Right renal cortex interstitium (tissue), 3 donors: ENCODE results near the gene GPR17. TPM values are rescaled to one million over a fixed set of nuclear protein-coding genes. Genes with fewer than 3 reads are reported as not detected.

Experiments
- DNase-seq, 3 donors: peaks; one replicate each; pipeline ENCODE4 v3.0.0-alpha.2; 2013; ENCODE audit warnings: low read depth in 3 of 3, low spot score in 2 of 3
- polyA plus RNA-seq, 3 donors: library from polyadenylated mRNA; unstranded; fragments of 120-200 nt; gene quantifications; one replicate each; pipeline ENCODE4 v1.2.1, GENCODE V29; 2013; ENCODE audit not compliant: insufficient read length in 3 of 3

GPR17 gene
- polyA plus RNA-seq, 3 donors = 0.29 to 0.53 (median 0.51) TPM

GRCh38 chr2:127614246-127614645 lies 31.7 kb upstream of the GPR17 start:
- no peak for DNase-seq

GRCh38 chr2:127614731-127615130 lies 31.2 kb upstream of the GPR17 start:
- no peak for DNase-seq

GRCh38 chr2:127615511-127616166 lies 30.3 kb upstream of the GPR17 start:
- DNase-seq = no peak

- no peak for DNase-seq
Observed at GRCh38 chr2:127618551-127619202, 27.3 kb upstream of the GPR17 start.

GRCh38 chr2:127619203-127619590 lies 26.8 kb upstream of the GPR17 start:
- DNase-seq = no peak

GRCh38 chr2:127619877-127620705 lies 25.9 kb upstream of the GPR17 start:
- no peak for DNase-seq

GRCh38 chr2:127620866-127621265 lies 25.1 kb upstream of the GPR17 start:
- DNase-seq = no peak

- no peak for DNase-seq
Observed at GRCh38 chr2:127621981-127622431, 23.9 kb upstream of the GPR17 start.

GRCh38 chr2:127622561-127623387 lies 23.2 kb upstream of the GPR17 start:
- no peak for DNase-seq

GRCh38 chr2:127623388-127624319 lies 22.3 kb upstream of the GPR17 start:
- no peak for DNase-seq

GRCh38 chr2:127624320-127624755 lies 21.6 kb upstream of the GPR17 start:
- no peak for DNase-seq

GRCh38 chr2:127624756-127625571 lies 21.0 kb upstream of the GPR17 start:
- no peak for DNase-seq

- no peak for DNase-seq
Observed at GRCh38 chr2:127625572-127625951, 20.4 kb upstream of the GPR17 start.

GRCh38 chr2:127626175-127626574 lies 19.8 kb upstream of the GPR17 start:
- no peak for DNase-seq

GRCh38 chr2:127626917-127627739 lies 18.8 kb upstream of the GPR17 start:
- no peak for DNase-seq

- no peak for DNase-seq
Observed at GRCh38 chr2:127627740-127628571, 18.0 kb upstream of the GPR17 start.
